ENCODE data around the gene CAMTA1. TPM values are rescaled to one million over a fixed set of nuclear protein-coding genes. Genes with fewer than 3 reads are reported as not detected.

CAMTA1 gene
- polyA plus RNA-seq, 1 of the 3 experiments (the other 2 are of a cell fraction): 63.1 TPM

GRCh38 chr1:6801966-6802365, 16.7 kb downstream of the CAMTA1 start:
- DNase-seq: no peak
- Histone ChIP-seq H3K4me3 (ENCODE audit: low read depth in 2 of 2, low read length in 1 of 2) (no peak overlapping the region), H3K27me3 (ENCODE audit: insufficient read depth) (no peaks in the 10 kb centered on the region), H3F3A (replicated peaks; ENCODE audit: insufficient read depth) (peaks cover 14% of the 10 kb centered on the region), H3K9me3 (no peaks in the 10 kb centered on the region), H3K4me1 (ENCODE audit: control insufficient read depth in 1 of 2, insufficient read depth in 2 of 2, low read depth in 1 of 2, low read length in 1 of 2) (peaks cover 4 to 11% of the 10 kb centered on the region in 2 experiments; a peak in 2 of 4 replicates), H2AFZ (ENCODE audit: low read depth) (no peak overlapping the region), H3K27ac (ENCODE audit: low read depth in 2 of 2, low read length in 1 of 2) (peak overlapping the region in 1 of 2 experiments; percentile 63; a peak in 1 of 4 replicates), H3K79me2 (ENCODE audit: insufficient read depth) (peaks cover 95% of the 10 kb centered on the region), H3K4me2 (peak overlapping the region; percentile 19; the same call in 1 of the 2 replicates), H3K9ac (no peak overlapping the region), H3K9me2 (no peaks in the 10 kb centered on the region), H4K20me1 (ENCODE audit: insufficient read depth) (peaks cover 51% of the 10 kb centered on the region), H3K36me3 (replicated peaks in 1 of 2; ENCODE audit: control insufficient read depth in 1 of 2, insufficient read depth in 2 of 2, low read length in 1 of 2) (no peaks in the 10 kb centered on the region)
- ChIA-PET POLR2A (no interaction called here), CTCF (interaction anchor here (1.2 to 1.5 kb wide), 3 partner anchors 9 to 406 kb away, joined by 3 to 4 read pairs (median 4); no protein-coding TSS in a partner anchor)
- 100% methylated on average over 3 of the region's 3 CpGs for WGBS (ENCODE audit: low lambda C conversion rate)
- TF ChIP-seq RAD21 (IDR thresholded peaks at IDR 0.05; ENCODE audit: low read length) (no peak), RXRA (IDR thresholded peaks at IDR 0.05; ENCODE audit: borderline replicate concordance, low read depth) (no peak), REST (IDR thresholded peaks at IDR 0.05; ENCODE audit: low read depth, low read length) (no peak), MAX (IDR thresholded peaks at IDR 0.05; ENCODE audit: low read depth) (no peak)

GRCh38 chr1:6802454-6802853, 17.2 kb downstream of the CAMTA1 start:
- H4K20me1 ChIP-seq (ENCODE audit: insufficient read depth): peaks cover 51% of the 10 kb centered on the region
- H3K4me3 ChIP-seq (ENCODE audit: low read depth in 2 of 2, low read length in 1 of 2): no peak overlapping the region
- CTCF ChIA-PET: interaction anchor here (1.3 to 1.5 kb wide), 2 partner anchors 14 to 406 kb away, joined by 3 read pairs; no protein-coding TSS in a partner anchor
- POLR2A ChIA-PET: no interaction called here
- no peak overlapping the region for H2AFZ ChIP-seq (ENCODE audit: low read depth)
- H3K9me3 ChIP-seq: no peaks in the 10 kb centered on the region
- DNase-seq: no peak
- no peaks in the 10 kb centered on the region for H3K9me2 ChIP-seq
- H3K4me1 ChIP-seq (ENCODE audit: control insufficient read depth in 1 of 2, insufficient read depth in 2 of 2, low read depth in 1 of 2, low read length in 1 of 2): peaks cover 4 to 11% of the 10 kb centered on the region in 2 experiments; a peak in 2 of 4 replicates
- H3K4me2 ChIP-seq: peak overlapping the region; percentile 19; the same call in 1 of the 2 replicates
- no peak overlapping the region for H3K9ac ChIP-seq
- no peak overlapping the region for H3K27ac ChIP-seq (ENCODE audit: low read depth in 2 of 2, low read length in 1 of 2)
- H3K79me2 ChIP-seq (ENCODE audit: insufficient read depth): peaks cover 95% of the 10 kb centered on the region
- no peaks in the 10 kb centered on the region for H3K27me3 ChIP-seq (ENCODE audit: insufficient read depth)
- no peak for TF ChIP-seq IRF3 (IDR thresholded peaks at IDR 0.05; ENCODE audit: low read depth, low read length)
- no peak for TF ChIP-seq ZBTB33 (IDR thresholded peaks at IDR 0.05; ENCODE audit: borderline replicate concordance, low read depth)
- no peak for TF ChIP-seq PBX3 (IDR thresholded peaks at IDR 0.05)
- no peak for TF ChIP-seq CHD2 (IDR thresholded peaks at IDR 0.05; ENCODE audit: low read length, partially characterized antibody)
- TF ChIP-seq FOXM1 (IDR thresholded peaks at IDR 0.05; ENCODE audit: low read depth): no peak
- TF ChIP-seq EZH2phosphoT487 (IDR thresholded peaks at IDR 0.05; ENCODE audit: borderline replicate concordance, low read depth): no peak
- no peak for TF ChIP-seq TCF12 (IDR thresholded peaks at IDR 0.05)
- no peak for TF ChIP-seq FOSL2 (IDR thresholded peaks at IDR 0.05; ENCODE audit: borderline replicate concordance, low read depth)
- no peak for TF ChIP-seq ELF1 (IDR thresholded peaks at IDR 0.05)
- no peak for TF ChIP-seq MAX (IDR thresholded peaks at IDR 0.05; ENCODE audit: low read depth)
- WGBS (ENCODE audit: low lambda C conversion rate): 100% methylated on average over 2 of the region's 2 CpGs
- peaks cover 14% of the 10 kb centered on the region for H3F3A ChIP-seq (replicated peaks; ENCODE audit: insufficient read depth)
- no peaks in the 10 kb centered on the region for H3K36me3 ChIP-seq (replicated peaks in 1 of 2; ENCODE audit: control insufficient read depth in 1 of 2, insufficient read depth in 2 of 2, low read length in 1 of 2)
